Central memory CD4-positive, alpha-beta T cell (primary cell): ENCODE data around the gene MGAT5.

Experiments
- DNase-seq: peaks from one replicate; pipeline ENCODE4 v3.0.0; 2022
- total RNA-seq, 3 experiments: gene quantifications; one replicate each; lab custom pipeline; 2026; lab: John Stamatoyannopoulos, UW

The MGAT5 gene, protein sequence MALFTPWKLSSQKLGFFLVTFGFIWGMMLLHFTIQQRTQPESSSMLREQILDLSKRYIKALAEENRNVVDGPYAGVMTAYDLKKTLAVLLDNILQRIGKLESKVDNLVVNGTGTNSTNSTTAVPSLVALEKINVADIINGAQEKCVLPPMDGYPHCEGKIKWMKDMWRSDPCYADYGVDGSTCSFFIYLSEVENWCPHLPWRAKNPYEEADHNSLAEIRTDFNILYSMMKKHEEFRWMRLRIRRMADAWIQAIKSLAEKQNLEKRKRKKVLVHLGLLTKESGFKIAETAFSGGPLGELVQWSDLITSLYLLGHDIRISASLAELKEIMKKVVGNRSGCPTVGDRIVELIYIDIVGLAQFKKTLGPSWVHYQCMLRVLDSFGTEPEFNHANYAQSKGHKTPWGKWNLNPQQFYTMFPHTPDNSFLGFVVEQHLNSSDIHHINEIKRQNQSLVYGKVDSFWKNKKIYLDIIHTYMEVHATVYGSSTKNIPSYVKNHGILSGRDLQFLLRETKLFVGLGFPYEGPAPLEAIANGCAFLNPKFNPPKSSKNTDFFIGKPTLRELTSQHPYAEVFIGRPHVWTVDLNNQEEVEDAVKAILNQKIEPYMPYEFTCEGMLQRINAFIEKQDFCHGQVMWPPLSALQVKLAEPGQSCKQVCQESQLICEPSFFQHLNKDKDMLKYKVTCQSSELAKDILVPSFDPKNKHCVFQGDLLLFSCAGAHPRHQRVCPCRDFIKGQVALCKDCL
- 146 to 220 (median 184) reads per million in 3 experiments for total RNA-seq

DNA sequence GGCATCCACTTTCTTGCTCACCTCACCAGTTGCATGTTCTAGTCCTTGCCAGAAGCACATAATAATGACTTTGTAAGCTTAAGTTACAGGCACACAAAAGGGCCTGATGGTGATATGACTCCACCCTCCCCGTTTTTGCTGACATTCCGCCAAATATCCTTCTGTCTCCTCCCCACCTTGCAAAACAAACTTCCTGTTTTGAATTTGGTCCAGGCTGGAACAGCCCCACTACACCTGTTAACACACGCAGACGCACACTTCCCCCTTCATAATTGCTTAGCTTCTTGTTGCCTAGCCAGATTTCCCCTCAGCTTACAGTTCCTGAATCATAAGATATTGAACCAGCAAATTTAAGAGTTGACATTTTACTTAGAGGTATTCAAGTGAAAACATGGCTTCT is at the start of gene MGAT5:
MGAT5 (plus strand) TSS at position 269 of the 400 bp plus-strand sequence. CDS start 332 bp downstream, outside the sequence.
- DNase-seq = no peak

GRCh38 chr2:134205087-134205486 is 48.8 kb upstream of the MGAT5 start:
- no peak for DNase-seq

- DNase-seq = no peak
Observed at GRCh38 chr2:134206031-134206430, 47.8 kb upstream of the MGAT5 start.

DNA sequence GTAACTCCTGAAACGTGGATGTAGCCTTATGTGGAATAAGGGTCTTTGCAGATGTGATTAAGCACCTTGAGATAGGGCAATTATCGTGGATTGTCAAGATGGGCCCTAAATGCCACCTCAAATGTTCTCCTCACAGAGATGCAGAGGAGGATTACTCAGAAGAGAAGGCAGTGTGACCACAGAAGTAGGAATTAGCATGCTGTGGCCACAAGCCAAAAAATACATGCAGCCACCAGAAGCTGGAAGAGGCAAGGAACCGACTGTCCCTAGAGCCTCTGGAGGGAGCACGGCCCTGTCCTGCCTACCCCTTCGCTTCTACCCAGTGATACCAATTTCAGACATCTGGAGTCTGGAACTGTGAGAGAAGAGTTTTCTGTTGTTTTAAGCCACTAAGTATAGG is 47.3 kb upstream of the MGAT5 start:
- DNase-seq = no peak

DNA sequence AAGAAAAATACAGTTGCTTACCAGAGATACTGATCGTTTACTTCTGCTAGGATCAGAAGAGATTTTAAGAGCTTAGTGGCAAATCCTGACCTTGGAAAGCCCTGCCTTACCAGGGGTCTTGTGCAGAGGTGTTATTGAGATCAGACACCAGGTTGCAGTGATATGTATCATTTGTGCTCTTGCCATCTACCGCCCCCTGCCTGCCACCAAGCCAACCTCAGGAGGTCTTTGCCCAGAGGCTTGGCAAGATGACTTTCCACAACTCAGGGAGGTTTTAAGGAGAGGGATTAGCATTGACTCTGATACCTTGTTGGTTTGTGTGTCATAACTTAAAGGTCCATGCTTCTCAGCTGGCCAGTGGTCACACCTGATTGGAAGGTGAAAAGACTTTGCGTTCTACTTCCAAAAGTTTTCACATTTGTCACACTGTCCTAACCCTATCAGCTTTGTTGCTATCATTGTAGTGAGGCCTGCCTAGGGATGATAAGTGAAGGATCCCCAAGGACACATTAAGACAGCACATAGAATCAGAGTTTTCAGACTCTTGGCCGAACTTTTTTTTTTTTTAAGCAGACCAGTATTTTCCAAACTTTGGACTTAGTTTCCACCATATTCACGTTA is 46.2 kb upstream of the MGAT5 start:
- peak; percentile 61 for DNase-seq

DNA sequence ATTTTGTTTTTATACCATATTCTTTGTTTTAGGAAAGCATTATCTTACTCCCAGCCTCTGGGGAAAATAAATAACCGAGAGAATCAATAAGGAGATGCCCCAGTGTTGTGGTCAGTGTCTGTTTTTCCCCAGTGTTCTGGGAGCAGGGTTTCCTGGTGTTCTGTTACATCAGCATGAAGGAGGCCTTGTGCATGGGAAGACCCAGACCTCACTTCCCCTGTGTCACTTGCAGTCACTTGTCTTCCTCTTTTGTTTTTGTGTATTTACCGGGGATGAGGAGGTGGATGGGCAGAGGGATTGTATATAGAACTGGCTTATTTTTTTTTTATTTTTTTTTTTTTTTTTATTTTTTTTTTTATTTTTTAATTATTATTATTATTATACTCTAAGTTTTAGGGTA is 45.0 kb upstream of the MGAT5 start:
- no peak for DNase-seq

- DNase-seq = no peak
Observed at GRCh38 chr2:134212746-134213145, 41.1 kb upstream of the MGAT5 start.

DNA sequence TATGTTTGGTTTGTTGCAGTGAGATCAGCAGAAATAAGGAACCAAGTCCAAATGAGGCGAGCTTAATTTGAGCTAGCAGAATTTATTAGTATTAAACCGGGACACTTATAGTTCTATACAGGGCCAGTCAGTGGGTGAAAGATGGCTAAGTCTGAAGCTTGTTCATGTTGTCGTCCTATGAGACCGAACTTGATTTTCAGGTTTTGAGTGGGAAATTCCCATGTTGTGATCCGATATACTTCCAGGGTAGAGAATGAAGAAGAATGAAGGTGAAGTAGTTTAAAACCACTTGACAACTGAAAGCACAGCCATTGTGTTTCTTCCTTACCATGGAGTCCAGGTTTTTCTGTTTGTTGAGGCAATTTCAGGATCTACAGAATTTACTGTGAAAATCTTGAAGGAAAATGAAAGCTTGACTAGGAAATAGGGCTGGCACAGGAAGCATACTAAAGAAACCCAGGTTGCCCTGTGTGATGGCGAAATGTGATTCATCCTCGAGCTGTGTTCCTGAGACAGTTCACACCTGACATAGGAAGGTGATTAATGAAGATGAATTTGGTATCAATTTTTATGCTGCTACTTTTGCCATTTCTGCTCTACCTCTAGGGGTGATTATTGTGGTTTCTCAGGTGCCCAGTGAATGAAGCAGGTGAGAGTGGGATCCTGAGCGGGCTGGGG is 37.6 kb upstream of the MGAT5 start:
- DNase-seq = no peak

DNA sequence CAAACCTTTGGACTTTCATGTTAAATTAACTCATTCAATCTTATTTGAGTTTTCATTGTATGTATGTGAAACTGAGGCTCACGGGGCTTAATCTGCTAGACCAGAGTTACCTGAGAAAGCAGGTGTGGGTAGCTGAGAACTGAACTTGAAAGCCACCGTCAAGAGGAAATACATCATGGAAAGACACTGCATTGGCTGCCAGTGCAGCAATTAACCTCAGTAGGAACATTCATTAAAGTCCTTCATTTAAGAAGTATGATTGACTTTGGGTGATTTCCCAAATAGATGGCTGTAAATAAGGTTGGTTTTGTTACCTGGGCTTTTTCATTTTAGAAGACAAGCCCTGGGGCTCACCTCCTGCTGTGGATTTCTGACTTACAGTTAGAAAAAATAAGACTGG is 36.5 kb upstream of the MGAT5 start:
- peak; percentile 43 for DNase-seq

DNA sequence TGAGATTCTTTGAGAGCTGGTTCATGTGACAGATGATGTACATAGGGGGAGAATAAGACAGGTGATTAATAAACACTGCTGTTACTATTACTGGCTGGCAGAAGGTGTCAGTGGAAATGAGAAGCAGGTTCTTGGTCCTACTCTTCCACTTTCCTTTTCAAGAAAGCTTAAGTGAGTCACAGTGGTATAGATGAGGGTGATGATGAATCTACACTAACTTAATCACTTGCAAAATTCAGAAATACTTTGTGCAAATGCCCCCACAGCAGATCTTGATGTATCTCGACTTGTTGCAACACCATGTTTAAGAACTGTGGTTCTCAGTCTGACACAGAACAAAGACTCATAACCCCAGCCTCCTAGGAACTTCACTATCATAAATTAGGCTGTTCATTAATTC is 35.9 kb upstream of the MGAT5 start:
- DNase-seq = no peak

GRCh38 chr2:134218414-134218813 is 35.5 kb upstream of the MGAT5 start:
- DNase-seq = no peak

- peak; percentile 55 for DNase-seq
Observed at GRCh38 chr2:134218930-134219658, 34.8 kb upstream of the MGAT5 start.

- DNase-seq = no peak
Observed at GRCh38 chr2:134220344-134220974, 33.4 kb upstream of the MGAT5 start.

GRCh38 chr2:134224005-134224404 is 29.9 kb upstream of the MGAT5 start:
- DNase-seq = no peak

- DNase-seq = no peak
Observed at GRCh38 chr2:134225173-134225572, 28.7 kb upstream of the MGAT5 start.

- no peak for DNase-seq
Observed at GRCh38 chr2:134225841-134226240, 28.0 kb upstream of the MGAT5 start.

- no peak for DNase-seq
Observed at GRCh38 chr2:134226601-134227000, 27.3 kb upstream of the MGAT5 start.

DNA sequence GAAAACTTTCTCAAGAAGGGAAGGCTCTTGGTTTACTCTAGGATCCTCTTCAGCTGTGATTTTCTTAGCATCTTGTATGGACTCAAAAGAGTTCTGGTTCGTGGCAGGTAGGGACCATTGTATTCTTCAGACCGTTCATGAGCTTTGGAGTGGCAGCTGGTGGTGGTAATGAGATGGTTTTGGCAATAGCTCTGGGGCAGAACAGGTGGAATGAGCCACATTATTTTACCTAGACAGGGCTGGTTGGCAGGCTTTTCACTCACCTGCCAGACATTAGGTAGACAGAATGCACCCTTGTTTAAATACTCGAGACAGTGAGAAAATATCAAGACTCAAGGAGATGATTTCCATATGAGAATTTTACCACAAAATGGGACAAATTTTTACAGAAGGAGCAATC is 26.2 kb upstream of the MGAT5 start:
- no peak for DNase-seq

GRCh38 chr2:134228493-134228903 is 25.4 kb upstream of the MGAT5 start:
- no peak for DNase-seq

DNA sequence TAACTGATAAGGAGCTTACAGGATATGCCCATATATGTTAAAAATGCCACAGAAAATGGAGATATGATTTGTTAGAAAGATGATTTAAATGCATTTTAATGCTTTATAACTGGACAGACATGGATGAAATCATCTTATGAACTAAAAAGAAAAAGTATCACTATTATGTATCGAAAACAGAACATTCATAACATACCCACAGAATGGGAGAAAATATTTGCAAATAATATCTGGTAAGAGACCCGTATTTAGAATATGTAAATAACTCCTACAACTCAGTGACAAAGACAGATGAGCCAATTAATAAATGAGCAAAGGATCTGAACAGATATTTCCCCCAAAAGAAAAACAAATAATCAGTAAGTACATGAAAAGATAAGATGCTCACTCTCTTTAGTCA is 24.3 kb upstream of the MGAT5 start:
- DNase-seq = no peak

DNA sequence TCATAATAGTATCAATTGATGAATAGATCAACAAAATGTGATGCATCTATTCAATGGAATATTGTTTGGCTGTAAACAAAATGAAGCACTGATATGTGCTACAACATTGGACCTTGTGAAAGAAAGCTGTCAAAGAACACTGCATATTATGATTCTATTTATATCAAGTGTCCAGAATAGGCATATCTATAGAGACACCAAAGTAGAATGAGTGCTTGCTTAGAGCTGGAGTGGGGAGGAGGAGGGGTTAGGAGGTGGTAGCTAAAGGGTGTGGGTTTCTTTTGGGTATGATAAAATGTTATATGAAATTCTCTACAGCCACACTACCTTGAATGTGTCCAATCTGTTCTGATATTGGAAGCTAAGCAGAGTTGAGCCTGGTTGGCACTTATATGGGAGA is 23.0 kb upstream of the MGAT5 start:
- DNase-seq = no peak
